ENCODE measurements around the gene ETFDH.
"Not testable (repeated sequence)": the region's sequence is repeated elsewhere in the genome, so short reads cannot be mapped to it uniquely, and the experiment has no call there.

ETFDH gene

GRCh38 chr4:158714937-158715336 is 42.8 kb downstream of the ETFDH start:
- Mint-ChIP-seq H3K27me3 (ENCODE audit: low read depth) (no peaks in the 10 kb centered on the region), H3K9me3 (no peaks in the 10 kb centered on the region), H3K4me3 (no peak overlapping the region), H3K4me1 (ENCODE audit: low read depth) (peaks cover 22% of the 10 kb centered on the region), H3K27ac (no peak overlapping the region), H3K36me3 (ENCODE audit: low read depth) (peaks cover 74% of the 10 kb centered on the region)
- no peak for DNase-seq (ENCODE audit: low spot score)

DNA sequence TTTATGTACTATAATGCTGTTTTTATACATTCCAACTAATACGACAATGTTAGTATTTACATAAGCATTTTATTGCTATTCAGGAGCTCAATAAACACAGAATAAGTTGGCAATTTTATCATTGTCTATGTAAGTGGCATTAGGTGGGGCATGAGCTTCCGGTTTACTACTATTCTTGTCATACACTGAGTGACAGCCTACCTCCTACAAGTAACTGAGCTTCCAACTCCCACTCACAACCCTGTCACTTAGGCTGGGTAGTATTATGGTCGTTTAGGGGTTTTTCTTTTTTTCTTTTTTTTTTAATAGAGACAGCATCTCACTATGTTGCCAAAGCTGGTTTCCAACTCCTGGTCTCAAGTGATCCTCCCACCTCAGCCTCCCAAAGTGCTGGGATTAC is 43.7 kb downstream of the ETFDH start:
- H3K4me1 Mint-ChIP-seq (ENCODE audit: low read depth): peaks cover 22% of the 10 kb centered on the region
- peaks cover 73% of the 10 kb centered on the region for H3K36me3 Mint-ChIP-seq (ENCODE audit: low read depth)
- no peak overlapping the region for H3K4me3 Mint-ChIP-seq
- no peak for DNase-seq (ENCODE audit: low spot score)
- H3K27me3 Mint-ChIP-seq (ENCODE audit: low read depth): no peaks in the 10 kb centered on the region
- no peaks in the 10 kb centered on the region for H3K9me3 Mint-ChIP-seq
- no peak overlapping the region for H3K27ac Mint-ChIP-seq

GRCh38 chr4:158721680-158722079 is 49.6 kb downstream of the ETFDH start:
- peaks cover 44% of the 10 kb centered on the region for H3K36me3 Mint-ChIP-seq (ENCODE audit: low read depth)

GRCh38 chr4:158722291-158722916 is 50.3 kb downstream of the ETFDH start:
- Mint-ChIP-seq H3K36me3 (ENCODE audit: low read depth) (peaks cover 41% of the 10 kb centered on the region), H3K27ac (peak overlapping the region; percentile 100), H3K4me3 (peak overlapping the region; percentile 99), H3K9me3 (no peaks in the 10 kb centered on the region), H3K4me1 (ENCODE audit: low read depth) (peaks cover 42% of the 10 kb centered on the region), H3K27me3 (ENCODE audit: low read depth) (no peaks in the 10 kb centered on the region)
- no peak for DNase-seq (ENCODE audit: low spot score)

More at GRCh38 chr4:158721680-158722079, 49.6 kb downstream of the ETFDH start:
- H3K4me1 Mint-ChIP-seq (ENCODE audit: low read depth): peaks cover 42% of the 10 kb centered on the region
- peak overlapping the region; percentile 82 for H3K27ac Mint-ChIP-seq
- H3K27me3 Mint-ChIP-seq (ENCODE audit: low read depth): no peaks in the 10 kb centered on the region
- H3K9me3 Mint-ChIP-seq: no peaks in the 10 kb centered on the region
- H3K4me3 Mint-ChIP-seq: peak overlapping the region; percentile 99
- DNase-seq (ENCODE audit: low spot score): no peak

GRCh38 chr4:158722917-158723793 is 51.1 kb downstream of the ETFDH start, which contains the start of gene PPID:
Gene PPID, minus strand, starts transcription at chr4:158723396. Its CDS starts 108 bp downstream, at chr4:158723288.
- Mint-ChIP-seq H3K4me3 (peak within 1 kb of the TSS; percentile 99), H3K9me3 (no peaks in the 10 kb centered on the region), H3K27me3 (ENCODE audit: low read depth) (no peaks in the 10 kb centered on the region), H3K27ac (peak within 1 kb of the TSS; percentile 100), H3K36me3 (ENCODE audit: low read depth) (peaks cover 33% of the 10 kb centered on the region), H3K4me1 (ENCODE audit: low read depth) (peaks cover 37% of the 10 kb centered on the region)
- peak; percentile 85 for DNase-seq (ENCODE audit: low spot score)

DNA sequence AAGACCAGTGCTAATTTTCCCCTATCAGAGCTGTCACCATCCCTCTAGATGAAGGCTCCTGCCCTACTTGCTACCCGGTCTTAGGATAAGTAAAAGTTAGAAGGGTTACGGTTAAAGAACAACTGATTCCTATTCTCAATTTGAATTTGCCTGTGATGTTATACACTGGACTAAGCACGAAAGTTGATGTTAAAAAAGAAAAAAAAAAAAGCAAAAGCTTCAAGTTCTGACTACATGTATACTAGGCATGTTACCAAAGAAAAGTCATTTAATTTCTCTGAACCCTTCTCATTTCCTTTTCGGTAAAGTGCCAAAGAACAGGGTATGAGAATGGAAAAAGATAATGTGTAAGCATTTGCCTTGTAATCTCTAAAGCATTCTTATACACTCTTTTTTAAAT is 52.5 kb downstream of the ETFDH start:
- H3K4me1 Mint-ChIP-seq (ENCODE audit: low read depth): peaks cover 44% of the 10 kb centered on the region
- H3K4me3 Mint-ChIP-seq: peak overlapping the region; percentile 61
- H3K27ac Mint-ChIP-seq: peak overlapping the region; percentile 78

DNA sequence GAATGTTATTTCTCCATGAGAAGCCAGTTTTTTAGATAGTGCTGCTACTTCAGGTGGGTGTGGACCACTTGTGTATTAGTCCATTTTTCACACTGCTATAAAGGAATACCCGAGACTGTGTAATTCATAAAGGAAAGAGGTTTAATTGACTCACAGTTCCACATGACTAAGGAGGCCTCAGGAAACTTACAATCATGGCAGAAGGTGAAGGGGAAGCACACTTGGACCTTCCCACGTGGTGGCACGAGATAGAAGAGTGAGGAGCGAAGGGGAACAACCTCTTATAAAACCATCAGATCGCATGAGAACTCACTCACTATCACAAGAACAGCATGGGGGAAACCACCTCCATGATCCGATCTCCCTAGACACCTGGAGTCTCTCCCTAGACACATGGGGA is 54.5 kb downstream of the ETFDH start:
- peaks cover 37% of the 10 kb centered on the region for H3K4me1 Mint-ChIP-seq (ENCODE audit: low read depth)
- no peak overlapping the region for H3K4me3 Mint-ChIP-seq
- peaks cover 10% of the 10 kb centered on the region for H3K27me3 Mint-ChIP-seq (ENCODE audit: low read depth)
- H3K27ac Mint-ChIP-seq: no peak overlapping the region
- no peaks in the 10 kb centered on the region for H3K9me3 Mint-ChIP-seq
- H3K36me3 Mint-ChIP-seq (ENCODE audit: low read depth): peaks cover 6% of the 10 kb centered on the region
- no peak for DNase-seq (ENCODE audit: low spot score)

More for the DNA sequence above, 52.5 kb downstream of the ETFDH start:
- Mint-ChIP-seq H3K9me3 (no peaks in the 10 kb centered on the region), H3K27me3 (ENCODE audit: low read depth) (peaks cover 3% of the 10 kb centered on the region), H3K36me3 (ENCODE audit: low read depth) (peaks cover 23% of the 10 kb centered on the region)
- no peak for DNase-seq (ENCODE audit: low spot score)

GRCh38 chr4:158728236-158728635 is 56.1 kb downstream of the ETFDH start:
- Mint-ChIP-seq H3K36me3 (ENCODE audit: low read depth) (peaks cover 2% of the 10 kb centered on the region), H3K4me1 (ENCODE audit: low read depth) (peaks cover 31% of the 10 kb centered on the region), H3K27me3 (ENCODE audit: low read depth) (peaks cover 20% of the 10 kb centered on the region), H3K9me3 (no peaks in the 10 kb centered on the region), H3K4me3 (no peak overlapping the region), H3K27ac (no peak overlapping the region)
- no peak for DNase-seq (ENCODE audit: low spot score)

- peak; percentile 49 for DNase-seq (ENCODE audit: low spot score)
- no peak overlapping the region for H3K4me3 Mint-ChIP-seq
- no peaks in the 10 kb centered on the region for H3K36me3 Mint-ChIP-seq (ENCODE audit: low read depth)
- no peaks in the 10 kb centered on the region for H3K9me3 Mint-ChIP-seq
- no peak overlapping the region for H3K27ac Mint-ChIP-seq
- peaks cover 22% of the 10 kb centered on the region for H3K27me3 Mint-ChIP-seq (ENCODE audit: low read depth)
- H3K4me1 Mint-ChIP-seq (ENCODE audit: low read depth): peaks cover 20% of the 10 kb centered on the region
These were observed 57.8 kb downstream of the ETFDH start for GRCh38 chr4:158729716-158730559.

- H3K27ac Mint-ChIP-seq: no peak overlapping the region
- H3K27me3 Mint-ChIP-seq (ENCODE audit: low read depth): peaks cover 9% of the 10 kb centered on the region
- H3K9me3 Mint-ChIP-seq: no peaks in the 10 kb centered on the region
- DNase-seq (ENCODE audit: low spot score): no peak
- H3K36me3 Mint-ChIP-seq (ENCODE audit: low read depth): no peaks in the 10 kb centered on the region
- no peaks in the 10 kb centered on the region for H3K4me1 Mint-ChIP-seq (ENCODE audit: low read depth)
- no peak overlapping the region for H3K4me3 Mint-ChIP-seq
These were observed 66.8 kb downstream of the ETFDH start for GRCh38 chr4:158738866-158739265.

- no peaks in the 10 kb centered on the region for H3K36me3 Mint-ChIP-seq (ENCODE audit: low read depth)
- H3K4me3 Mint-ChIP-seq: no peak overlapping the region
- no peaks in the 10 kb centered on the region for H3K9me3 Mint-ChIP-seq
- no peak for DNase-seq (ENCODE audit: low spot score)
- peaks cover 6% of the 10 kb centered on the region for H3K27me3 Mint-ChIP-seq (ENCODE audit: low read depth)
- H3K4me1 Mint-ChIP-seq (ENCODE audit: low read depth): no peaks in the 10 kb centered on the region
- H3K27ac Mint-ChIP-seq: no peak overlapping the region
These were observed 67.5 kb downstream of the ETFDH start for GRCh38 chr4:158739600-158739999.

DNA sequence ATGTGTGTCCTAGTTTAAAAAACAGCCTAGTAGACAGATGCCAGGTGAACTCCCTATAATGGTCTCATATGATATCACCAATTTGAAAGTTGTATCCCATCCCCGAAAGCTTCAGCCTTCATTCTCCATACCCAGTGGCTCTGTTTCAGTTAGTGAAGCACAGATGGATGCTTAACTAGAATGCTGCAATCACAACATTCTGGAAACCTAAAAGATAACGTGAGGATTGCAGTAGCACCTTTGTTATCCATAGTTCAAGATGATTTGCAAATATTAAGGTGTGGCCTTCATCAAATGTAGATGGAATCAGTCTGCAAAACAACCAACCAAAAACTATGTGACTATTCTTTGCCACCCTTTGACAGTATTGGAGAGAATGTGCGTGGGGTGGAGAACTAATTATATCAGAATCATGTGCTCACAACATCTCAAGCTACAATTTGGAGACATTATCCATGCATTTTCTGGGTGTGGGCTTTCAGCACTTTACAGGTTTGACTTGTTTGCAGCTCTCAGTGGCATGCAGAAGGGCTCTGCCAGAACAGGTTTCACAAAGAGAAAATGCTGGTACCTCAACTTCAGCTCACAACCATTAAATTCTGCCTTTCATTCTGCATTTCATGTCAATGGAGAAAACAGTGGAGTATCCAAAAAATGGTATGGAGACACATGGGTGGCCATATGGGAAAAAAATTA is 69.4 kb downstream of the ETFDH start:
- Mint-ChIP-seq H3K27me3 (ENCODE audit: low read depth) (peaks cover 6% of the 10 kb centered on the region), H3K27ac (no peak overlapping the region), H3K4me3 (no peak overlapping the region), H3K36me3 (ENCODE audit: low read depth) (no peaks in the 10 kb centered on the region), H3K4me1 (ENCODE audit: low read depth) (no peaks in the 10 kb centered on the region), H3K9me3 (no peaks in the 10 kb centered on the region)
- DNase-seq (ENCODE audit: low spot score): no peak

- H3K27ac Mint-ChIP-seq; H3K9me3 Mint-ChIP-seq; H3K36me3 Mint-ChIP-seq (ENCODE audit: low read depth); H3K27me3 Mint-ChIP-seq (ENCODE audit: low read depth); H3K4me1 Mint-ChIP-seq (ENCODE audit: low read depth); H3K4me3 Mint-ChIP-seq; DNase-seq (ENCODE audit: low spot score): not testable (repeated sequence)
These were observed 74.4 kb downstream of the ETFDH start for GRCh38 chr4:158746537-158746936.

Measured in T-helper 2 cell treated with Interferon-gamma antibody and Interleukin-4, amounts not matched to agents 5 μg/mL and 100 μg/mL, for 36 hours (primary cell).